Mucosa of rectum (tissue), 2 donors: ENCODE data around the gene UPB1.

Experiments
- H3K27ac ChIP-seq, 2 donors: one replicate each; pipeline ENCODE4 v1.7.0; 2013; ENCODE audit warnings: inconsistent platforms in 2 of 2, low read depth in 2 of 2, low read length in 2 of 2
- H3K27me3 ChIP-seq, 2 donors: one replicate each; pipeline ENCODE4 v1.7.0; 2013; ENCODE audit warnings: low read length in 2 of 2; ENCODE audit not compliant: control insufficient read depth in 2 of 2, insufficient read depth in 2 of 2
- H3K36me3 ChIP-seq, 2 donors: one replicate each; pipeline ENCODE4 v1.7.0; 2013; ENCODE audit warnings: low read length in 2 of 2; ENCODE audit not compliant: control insufficient read depth in 2 of 2, insufficient read depth in 2 of 2
- H3K4me1 ChIP-seq, 2 donors: one replicate each; pipeline ENCODE4 v1.7.0; 2013; ENCODE audit warnings: low read length in 2 of 2, mild to moderate bottlenecking in 1 of 2; ENCODE audit not compliant: control insufficient read depth in 2 of 2, insufficient read depth in 2 of 2
- H3K4me3 ChIP-seq, 2 donors: one replicate each; pipeline ENCODE4 v1.7.0; 2013; ENCODE audit warnings: low read length in 2 of 2
- H3K9ac ChIP-seq, 2 donors: one replicate each; pipeline ENCODE4 v1.7.0; 2013; ENCODE audit warnings: low read length in 2 of 2, low read depth in 1 of 2, mild to moderate bottlenecking in 1 of 2
- H3K9me3 ChIP-seq, 2 donors: one replicate each; pipeline ENCODE4 v1.7.0; 2013; ENCODE audit warnings: low read length in 2 of 2; ENCODE audit not compliant: control insufficient read depth in 2 of 2
- donor health status: healthy.
- donor health status: Normal muscosa, but diverticular disease.

UPB1 gene

GRCh38 chr22:24459911-24460310 is 35.2 kb upstream of the UPB1 start:
- Histone ChIP-seq H3K27me3 (no peaks in the 10 kb centered on the region), H3K27ac (no peak overlapping the region), H3K9me3 (no peaks in the 10 kb centered on the region), H3K4me3 (no peak overlapping the region), H3K36me3 (no peaks in the 10 kb centered on the region), H3K9ac (no peak overlapping the region), H3K4me1 (peaks cover 0 to 3% of the 10 kb centered on the region in 2 donors)

- H3K9ac ChIP-seq: no peak overlapping the region
- peaks cover 0 to 3% of the 10 kb centered on the region in 2 donors for H3K4me1 ChIP-seq
- H3K9me3 ChIP-seq: no peaks in the 10 kb centered on the region
- no peak overlapping the region for H3K27ac ChIP-seq
- H3K27me3 ChIP-seq: no peaks in the 10 kb centered on the region
- no peak overlapping the region for H3K4me3 ChIP-seq
- H3K36me3 ChIP-seq: no peaks in the 10 kb centered on the region
Observed at GRCh38 chr22:24460418-24461089, 34.6 kb upstream of the UPB1 start.

DNA sequence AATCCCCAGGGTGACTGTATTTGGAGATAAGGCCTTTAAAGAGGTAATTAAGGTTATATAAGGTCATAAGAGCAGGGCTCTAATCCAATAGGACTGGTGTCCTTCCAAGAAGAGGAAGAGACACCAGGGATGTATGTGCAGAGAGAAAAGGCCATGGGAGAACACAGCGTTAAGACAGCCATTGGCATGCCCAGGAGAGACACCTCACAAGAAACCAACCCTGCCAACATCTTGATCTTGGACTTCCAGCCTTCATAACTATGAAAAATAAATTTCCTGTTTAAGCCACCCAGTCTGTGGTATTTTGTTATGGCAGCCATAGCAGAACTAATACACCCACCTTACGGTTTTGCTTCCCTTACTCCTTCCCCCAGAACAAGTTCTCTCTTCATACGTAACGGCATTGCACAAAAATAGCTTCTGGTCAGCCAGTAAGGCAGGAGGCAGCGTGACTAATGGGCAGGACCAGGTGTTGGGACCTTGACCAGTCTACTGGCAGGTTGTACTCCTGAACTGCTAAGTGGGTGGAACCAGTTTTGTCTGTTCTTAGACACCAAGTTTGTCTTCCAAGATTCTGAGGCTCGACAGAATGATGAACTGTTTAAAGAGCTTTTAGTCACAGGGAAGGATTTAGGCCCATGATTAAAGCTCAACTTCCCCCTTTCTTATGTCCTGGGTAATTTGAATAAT is 31.9 kb upstream of the UPB1 start:
- Histone ChIP-seq H3K27ac (no peak overlapping the region), H3K9ac (no peak overlapping the region), H3K4me3 (no peak overlapping the region), H3K36me3 (no peaks in the 10 kb centered on the region), H3K27me3 (no peaks in the 10 kb centered on the region), H3K4me1 (peaks cover 0 to 6% of the 10 kb centered on the region in 2 donors), H3K9me3 (no peaks in the 10 kb centered on the region)

- H3K4me3 ChIP-seq: no peak overlapping the region
- no peaks in the 10 kb centered on the region for H3K27me3 ChIP-seq
- H3K4me1 ChIP-seq: peaks cover 0 to 6% of the 10 kb centered on the region in 2 donors
- no peaks in the 10 kb centered on the region for H3K9me3 ChIP-seq
- H3K9ac ChIP-seq: no peak overlapping the region
- no peak overlapping the region for H3K27ac ChIP-seq
- H3K36me3 ChIP-seq: no peaks in the 10 kb centered on the region
Observed at GRCh38 chr22:24465566-24465965, 29.6 kb upstream of the UPB1 start.

- Histone ChIP-seq H3K9ac (no peak overlapping the region), H3K9me3 (no peaks in the 10 kb centered on the region), H3K27ac (no peak overlapping the region), H3K36me3 (no peaks in the 10 kb centered on the region), H3K4me1 (peaks cover 0 to 6% of the 10 kb centered on the region in 2 donors), H3K27me3 (no peaks in the 10 kb centered on the region), H3K4me3 (no peak overlapping the region)
Observed at GRCh38 chr22:24465975-24466374, 29.2 kb upstream of the UPB1 start.

- no peaks in the 10 kb centered on the region for H3K36me3 ChIP-seq
- peak overlapping the region in 1 of 2 donors; percentile 23 for H3K27ac ChIP-seq
- no peak overlapping the region for H3K4me3 ChIP-seq
Observed at GRCh38 chr22:24466716-24467328, 28.3 kb upstream of the UPB1 start.

DNA sequence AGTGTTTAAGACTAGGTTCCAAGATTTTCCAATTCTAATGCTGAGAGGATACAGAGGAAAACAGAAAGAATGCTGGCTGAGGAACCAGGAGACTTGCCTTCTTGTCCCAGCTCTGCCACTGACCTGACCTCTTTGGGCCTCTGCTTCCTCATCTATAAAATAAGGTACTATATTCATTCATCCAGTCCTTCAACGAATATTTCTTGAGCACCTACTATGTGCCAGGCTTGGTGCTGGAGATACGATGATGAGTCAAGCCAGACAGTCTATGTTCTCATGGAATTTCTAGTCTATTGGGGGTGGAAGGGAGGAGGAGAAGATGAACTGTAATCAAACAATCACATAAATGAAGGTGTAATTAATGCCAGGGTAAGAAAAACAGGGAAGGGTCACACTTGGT is 27.8 kb upstream of the UPB1 start:
- no peak overlapping the region for H3K27ac ChIP-seq
- no peak overlapping the region for H3K4me3 ChIP-seq
- peaks cover 0 to 6% of the 10 kb centered on the region in 2 donors for H3K4me1 ChIP-seq
- no peaks in the 10 kb centered on the region for H3K9me3 ChIP-seq
- no peaks in the 10 kb centered on the region for H3K36me3 ChIP-seq
- no peak overlapping the region for H3K9ac ChIP-seq
- H3K27me3 ChIP-seq: no peaks in the 10 kb centered on the region

More at GRCh38 chr22:24466716-24467328, 28.3 kb upstream of the UPB1 start:
- H3K27me3 ChIP-seq: no peaks in the 10 kb centered on the region
- peaks cover 0 to 6% of the 10 kb centered on the region in 2 donors for H3K4me1 ChIP-seq
- H3K9ac ChIP-seq: no peak overlapping the region
- H3K9me3 ChIP-seq: no peaks in the 10 kb centered on the region

- Histone ChIP-seq H3K4me1 (peaks cover 0 to 1% of the 10 kb centered on the region in 2 donors), H3K36me3 (no peaks in the 10 kb centered on the region), H3K27ac (no peak overlapping the region), H3K4me3 (no peak overlapping the region), H3K9me3 (no peaks in the 10 kb centered on the region), H3K9ac (no peak overlapping the region), H3K27me3 (no peaks in the 10 kb centered on the region)
Observed at GRCh38 chr22:24471570-24471969, 23.6 kb upstream of the UPB1 start.

- no peak overlapping the region for H3K27ac ChIP-seq
- H3K9me3 ChIP-seq: no peaks in the 10 kb centered on the region
- no peaks in the 10 kb centered on the region for H3K4me1 ChIP-seq
- no peak overlapping the region for H3K9ac ChIP-seq
- no peak overlapping the region for H3K4me3 ChIP-seq
- H3K27me3 ChIP-seq: no peaks in the 10 kb centered on the region
- no peaks in the 10 kb centered on the region for H3K36me3 ChIP-seq
Observed at GRCh38 chr22:24473284-24473683, 21.8 kb upstream of the UPB1 start.

- Histone ChIP-seq H3K9ac (no peak overlapping the region), H3K4me3 (no peak overlapping the region), H3K9me3 (no peaks in the 10 kb centered on the region), H3K36me3 (no peaks in the 10 kb centered on the region), H3K4me1 (no peaks in the 10 kb centered on the region), H3K27ac (no peak overlapping the region), H3K27me3 (no peaks in the 10 kb centered on the region)
Observed at GRCh38 chr22:24474221-24474620, 20.9 kb upstream of the UPB1 start.
